GM12874 (cell line): ENCODE results near the gene SMIM28.

ENCODE experiments used
- CTCF ChIP-seq: IDR thresholded peaks from 2 replicates; pipeline ENCODE4 v1.5.1; 2011; ENCODE audit warnings: low read depth, mild to moderate bottlenecking, control low read depth, low read length, moderate library complexity; ENCODE audit not compliant: insufficient read depth

The SMIM28 gene

GRCh38 chr6:138402838-138403187, 25.1 kb downstream of the SMIM28 start:
- no peak for TF ChIP-seq CTCF

- TF ChIP-seq CTCF, result peak; percentile 51
Measured at GRCh38 chr6:138403324-138403800, 25.7 kb downstream of the SMIM28 start.

GRCh38 chr6:138403801-138404665, 26.3 kb downstream of the SMIM28 start, which contains the start of gene HEBP2:
HEBP2 (plus strand) TSS chr6:138404223; CDS start chr6:138404496, 273 bp downstream.
- TF ChIP-seq CTCF, result peak; percentile 62

GRCh38 chr6:138404666-138405337, 27.1 kb downstream of the SMIM28 start:
- no peak for TF ChIP-seq CTCF

GRCh38 chr6:138405816-138406413, 28.2 kb downstream of the SMIM28 start:
- no peak for TF ChIP-seq CTCF

GRCh38 chr6:138406443-138406842, 28.7 kb downstream of the SMIM28 start:
- TF ChIP-seq CTCF, result no peak

GRCh38 chr6:138410048-138410735, 32.5 kb downstream of the SMIM28 start:
- TF ChIP-seq CTCF, result no peak
